CD4-positive, alpha-beta T cell treated with Interleukin-6 for 4 hours (primary cell): ENCODE results near the gene POU2F2.

Experiments
- DNase-seq: peaks from one replicate; pipeline ENCODE4 v3.0.0-alpha.2; 2020; ENCODE audit warnings: mixed read lengths

The POU2F2 gene

DNA sequence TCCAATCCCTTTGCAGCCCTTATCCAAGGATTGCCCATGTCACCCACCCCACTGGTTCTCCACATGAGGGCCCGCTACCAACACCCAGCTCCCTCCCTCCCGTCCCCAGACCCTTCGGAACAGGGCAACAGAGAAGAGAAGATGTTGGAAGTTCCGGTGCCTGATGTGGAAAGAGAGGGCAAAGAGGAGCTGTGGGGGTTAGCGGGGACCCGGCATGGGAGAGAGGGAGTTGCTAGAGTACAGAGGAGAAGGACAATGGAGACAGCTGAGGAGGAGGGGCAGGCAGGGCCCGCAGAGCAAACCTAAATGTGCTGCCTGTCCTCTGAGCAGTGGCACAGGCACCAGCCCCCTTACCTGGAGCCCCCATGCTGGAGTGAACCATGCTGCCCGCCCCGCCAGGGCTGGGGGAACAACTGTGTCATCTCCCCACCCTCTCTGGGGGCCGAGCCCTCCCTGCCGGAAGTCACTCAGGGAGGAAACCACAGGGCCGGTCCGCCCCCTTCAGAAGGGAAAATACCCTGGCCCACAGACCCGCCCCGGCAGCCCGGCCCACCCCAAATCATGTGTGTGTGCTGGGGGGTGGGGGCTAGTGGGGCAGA, at the start of gene POU2F2:
TSS of gene POU2F2 (minus strand) at position 417 of the 599 bp plus-strand sequence. CDS start at position 382, 35 bp downstream.
- peak; percentile 93 for DNase-seq

DNA sequence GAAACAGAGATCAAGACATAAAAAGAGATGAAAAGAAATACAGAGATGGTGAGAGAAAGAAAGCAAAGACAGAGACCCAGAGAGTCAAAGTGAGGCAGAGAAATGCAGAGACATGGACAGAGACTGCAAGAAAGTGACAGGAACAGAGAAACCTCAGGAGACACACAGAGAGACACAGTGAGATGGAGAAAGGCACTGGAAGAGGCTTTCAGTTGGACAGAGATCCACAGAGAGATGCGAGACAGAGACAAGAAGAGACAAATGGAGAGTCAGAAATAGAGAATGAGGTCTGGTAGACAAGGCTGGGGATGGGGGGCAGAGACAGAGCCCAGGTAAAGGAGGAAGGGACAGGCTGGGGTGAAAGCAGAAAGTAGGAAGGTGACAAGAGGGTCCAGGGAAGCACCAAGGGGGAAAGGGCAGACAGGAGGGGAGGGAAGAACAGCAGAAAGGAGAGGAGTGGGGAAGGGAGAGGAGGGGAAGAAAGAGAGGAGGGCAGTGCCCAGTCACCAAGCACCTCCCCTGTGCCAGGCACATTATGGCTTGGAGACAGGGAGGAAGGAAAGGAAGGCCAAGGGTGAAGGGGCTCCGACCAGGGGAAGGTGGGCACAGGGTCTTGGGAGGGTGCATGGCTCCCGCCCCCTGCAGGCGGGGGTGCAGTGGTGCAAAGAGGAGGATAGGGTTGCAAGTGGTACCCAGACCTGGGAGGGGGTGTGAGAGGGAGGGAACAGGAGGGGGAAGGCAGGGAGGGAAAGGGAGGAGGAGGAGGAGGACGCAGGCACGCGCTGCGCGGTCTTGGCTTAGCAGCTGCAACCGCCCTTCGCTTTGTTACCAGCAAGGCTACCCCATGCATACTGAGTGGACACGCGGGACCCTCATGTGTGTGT, 46.8 kb upstream of the POU2F2 start:
- peak; percentile 28 for DNase-seq

DNA sequence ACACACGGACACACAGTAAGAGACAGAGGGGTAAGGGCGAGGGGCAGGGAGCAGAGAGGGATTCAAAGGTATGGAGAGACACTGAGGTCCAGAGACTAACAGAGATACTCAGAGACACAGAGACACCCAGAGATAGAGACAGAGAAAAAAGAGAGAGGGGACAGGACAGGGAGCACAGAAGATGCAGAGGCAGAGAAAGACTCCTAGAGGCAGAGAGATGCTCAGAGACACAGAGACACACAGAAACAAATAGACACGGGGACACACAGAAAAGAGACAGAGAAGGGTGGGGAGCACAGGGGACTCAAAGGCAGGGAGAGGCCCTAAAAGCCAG, 45.4 kb upstream of the POU2F2 start:
- DNase-seq: no peak

DNA sequence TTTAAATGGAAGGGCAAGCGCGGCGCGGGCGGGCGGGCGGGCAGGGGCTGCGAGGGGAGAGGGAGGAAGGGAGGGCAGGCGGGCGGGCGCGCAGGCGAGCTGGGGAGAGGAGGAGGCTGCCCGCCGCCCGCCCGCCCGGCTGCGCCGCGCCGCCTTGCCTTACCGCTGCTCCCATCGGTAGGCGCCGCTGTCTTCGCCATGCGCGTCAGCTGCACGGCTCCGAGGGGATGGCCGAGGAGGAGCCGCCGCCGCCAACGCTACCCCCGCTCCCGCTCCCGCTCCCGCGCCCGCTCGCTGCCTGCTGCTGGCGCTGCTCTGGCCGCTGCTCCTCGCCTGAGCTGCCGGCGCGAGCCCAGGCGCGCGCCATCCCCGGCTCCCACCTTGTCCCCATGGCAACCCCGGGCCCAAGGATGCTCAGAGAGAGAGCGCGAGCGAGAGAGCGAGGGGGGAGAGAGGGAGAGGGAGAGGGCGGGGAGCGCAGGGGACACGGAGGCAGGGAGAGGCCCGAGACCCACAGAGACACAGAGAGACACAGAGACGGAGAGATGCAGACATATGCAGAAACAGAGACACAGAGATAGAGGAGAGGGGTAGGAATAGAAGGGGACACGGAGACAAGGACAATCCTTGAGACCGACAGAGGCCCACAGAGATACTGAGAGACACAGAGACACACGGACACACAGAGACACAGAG, 44.9 kb upstream of the POU2F2 start:
- peak; percentile 82 for DNase-seq

DNA sequence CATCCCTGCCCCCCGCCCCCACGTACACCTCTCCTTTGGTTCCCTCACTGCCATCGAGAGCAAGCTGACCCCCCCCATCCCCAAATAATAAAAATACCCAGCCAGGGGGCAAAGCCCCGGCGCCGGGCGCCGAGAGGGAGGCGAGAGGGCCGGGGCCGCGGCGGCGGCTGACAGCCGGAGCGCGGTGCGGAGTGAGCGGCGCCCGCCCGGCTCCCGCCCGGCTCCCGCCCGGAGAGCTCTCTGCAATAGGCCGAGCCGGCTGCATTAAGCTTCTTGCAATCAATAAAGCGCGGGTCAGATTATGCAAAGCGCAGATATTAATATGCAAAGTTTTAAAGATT, 44.4 kb upstream of the POU2F2 start:
- no peak for DNase-seq

DNA sequence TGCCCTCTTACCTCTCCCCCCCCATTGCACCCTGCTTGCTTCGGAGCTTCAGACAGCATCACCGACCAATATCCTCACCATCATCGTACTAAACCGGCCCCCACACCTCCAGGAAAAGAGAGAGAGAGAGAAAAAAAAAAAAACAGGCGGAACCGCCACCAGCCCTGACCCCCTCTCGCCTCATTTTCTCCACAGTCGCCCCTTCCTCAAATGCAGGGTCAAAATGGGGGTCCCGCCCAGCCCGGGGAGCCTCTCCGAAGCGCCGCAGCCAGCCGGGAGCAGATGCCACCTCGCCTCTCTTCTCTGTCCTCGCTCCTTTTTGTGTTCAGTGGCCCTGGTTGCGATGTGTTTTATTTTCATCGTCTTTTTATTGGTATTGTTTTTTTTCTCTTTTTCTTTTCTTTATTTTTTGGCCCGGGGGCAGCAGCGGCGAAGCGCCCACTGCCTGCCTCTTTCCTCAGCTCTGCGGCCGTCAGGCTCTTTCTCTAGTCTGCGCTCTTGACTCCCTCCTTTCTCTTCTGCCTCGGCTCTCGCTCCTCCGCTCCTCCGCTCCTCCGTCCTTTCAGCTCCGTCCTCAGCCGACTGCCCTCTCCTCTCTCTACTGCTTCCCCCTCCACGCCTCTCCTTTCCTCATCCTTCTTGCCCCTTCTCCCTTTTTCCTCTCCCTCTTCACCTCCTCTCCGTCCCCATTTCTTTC, 43.9 kb upstream of the POU2F2 start:
- DNase-seq: peak; percentile 33

DNA sequence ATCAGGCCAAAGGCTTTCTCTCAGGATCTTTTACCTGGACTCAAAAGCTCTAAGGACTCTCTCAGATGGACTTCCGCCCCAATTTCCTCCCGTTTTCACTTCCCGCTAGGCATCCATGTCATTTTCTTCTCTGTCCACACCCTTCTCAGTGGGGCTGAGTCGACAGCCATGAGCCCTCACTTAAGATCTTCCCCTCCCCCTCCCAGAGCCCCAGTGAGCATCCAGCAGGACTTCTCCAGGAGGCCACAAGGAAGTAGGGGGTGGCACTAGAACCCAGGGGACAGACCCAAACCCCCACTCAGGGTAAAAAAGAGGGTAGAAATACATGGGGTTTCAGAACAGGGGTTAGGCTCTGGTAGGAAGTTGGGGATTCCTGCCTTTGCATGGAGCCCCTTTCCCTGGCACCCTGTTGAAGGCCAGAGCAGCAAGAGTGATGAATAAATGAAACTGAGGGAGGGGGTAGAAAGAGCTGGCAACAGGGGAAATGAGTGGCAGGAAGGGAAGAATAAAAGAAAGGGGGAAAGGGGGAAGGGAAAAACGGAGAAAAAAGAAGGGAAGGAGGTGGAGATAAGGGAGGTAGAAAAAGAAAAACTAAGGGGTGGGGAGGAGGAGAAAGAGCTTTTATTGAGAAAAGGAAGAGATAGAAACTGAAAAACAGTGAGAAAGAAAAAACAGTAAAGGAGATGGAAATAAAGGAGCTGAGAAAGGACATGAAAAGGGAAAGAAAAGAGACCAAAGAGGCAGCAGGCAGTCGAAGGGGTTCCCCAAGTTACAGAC, 42.9 kb upstream of the POU2F2 start:
- DNase-seq: no peak

DNA sequence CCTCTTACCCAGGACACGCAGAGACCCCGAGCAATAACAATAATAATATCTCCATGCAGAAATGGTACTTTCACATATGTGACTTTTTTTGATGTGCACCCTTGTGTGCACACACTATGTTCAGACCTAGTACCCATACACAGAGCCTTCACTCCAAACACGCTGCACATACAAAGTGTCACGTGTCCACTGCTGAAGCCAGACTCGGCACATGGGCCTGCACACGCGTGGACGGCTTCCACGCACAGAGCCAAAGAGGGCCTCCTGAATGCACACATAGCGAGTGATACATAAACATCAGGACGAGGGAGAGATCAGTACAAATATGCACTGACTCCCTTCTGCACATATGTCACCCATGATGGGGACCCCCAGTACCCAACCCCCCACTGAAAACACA, 41.9 kb upstream of the POU2F2 start:
- no peak for DNase-seq

DNA sequence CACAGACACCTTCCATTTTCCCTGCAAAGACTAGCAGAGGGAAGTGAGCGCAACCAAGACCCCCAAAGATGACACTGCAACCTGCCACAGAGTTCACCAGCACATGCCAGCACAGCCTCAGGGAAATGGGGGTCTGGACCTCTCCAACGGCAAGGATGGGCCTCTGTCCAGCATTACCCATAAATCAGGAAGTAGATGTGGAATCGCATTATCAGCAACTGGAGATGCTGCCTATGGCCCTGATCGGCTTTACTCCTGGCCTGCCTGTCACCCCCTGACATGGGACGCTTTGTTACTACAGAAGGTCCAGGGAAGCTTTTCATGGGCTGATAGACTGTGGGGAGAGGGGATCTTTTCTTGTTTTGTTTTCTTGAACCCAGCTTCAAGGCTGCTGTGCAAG, 41.4 kb upstream of the POU2F2 start:
- no peak for DNase-seq

DNA sequence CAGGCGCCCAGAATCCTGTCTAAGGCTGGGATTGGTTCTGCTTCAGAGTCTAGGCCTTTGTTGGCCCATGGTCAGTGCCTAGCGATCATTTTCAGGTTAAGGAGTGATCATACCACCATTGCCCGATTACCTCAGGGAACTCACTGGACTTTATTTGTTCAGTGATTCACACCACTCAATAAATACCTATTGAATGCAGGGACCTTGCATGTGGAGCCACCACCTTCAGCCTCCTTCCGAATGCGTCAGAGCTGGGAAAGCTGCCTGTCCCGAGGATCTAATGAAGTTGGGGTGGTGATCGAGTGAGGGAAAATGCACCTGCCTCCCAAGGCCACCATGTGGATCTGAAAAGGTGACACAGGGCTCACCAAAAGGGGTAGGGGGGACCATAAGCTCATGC, 40.0 kb upstream of the POU2F2 start:
- DNase-seq: no peak

DNA sequence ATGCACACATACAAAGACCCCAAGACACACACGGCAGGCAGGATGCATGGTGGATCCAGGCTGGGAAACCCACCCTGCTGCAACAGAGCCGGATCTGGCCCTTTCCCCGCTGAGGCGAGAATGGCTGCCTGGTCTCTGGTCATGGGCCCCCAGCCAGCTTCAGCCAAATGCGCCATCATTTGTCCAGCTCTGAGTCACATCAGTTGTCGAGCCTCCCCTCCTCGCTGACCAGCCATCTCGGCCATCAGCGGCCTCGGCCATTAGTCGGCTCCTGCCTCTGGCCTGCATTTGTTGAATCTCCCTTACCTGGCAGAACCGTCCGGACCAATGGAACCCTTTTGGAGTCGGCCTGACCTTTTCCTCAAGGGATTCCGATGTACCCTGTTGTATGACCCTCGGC, 38.5 kb upstream of the POU2F2 start:
- DNase-seq: no peak

DNA sequence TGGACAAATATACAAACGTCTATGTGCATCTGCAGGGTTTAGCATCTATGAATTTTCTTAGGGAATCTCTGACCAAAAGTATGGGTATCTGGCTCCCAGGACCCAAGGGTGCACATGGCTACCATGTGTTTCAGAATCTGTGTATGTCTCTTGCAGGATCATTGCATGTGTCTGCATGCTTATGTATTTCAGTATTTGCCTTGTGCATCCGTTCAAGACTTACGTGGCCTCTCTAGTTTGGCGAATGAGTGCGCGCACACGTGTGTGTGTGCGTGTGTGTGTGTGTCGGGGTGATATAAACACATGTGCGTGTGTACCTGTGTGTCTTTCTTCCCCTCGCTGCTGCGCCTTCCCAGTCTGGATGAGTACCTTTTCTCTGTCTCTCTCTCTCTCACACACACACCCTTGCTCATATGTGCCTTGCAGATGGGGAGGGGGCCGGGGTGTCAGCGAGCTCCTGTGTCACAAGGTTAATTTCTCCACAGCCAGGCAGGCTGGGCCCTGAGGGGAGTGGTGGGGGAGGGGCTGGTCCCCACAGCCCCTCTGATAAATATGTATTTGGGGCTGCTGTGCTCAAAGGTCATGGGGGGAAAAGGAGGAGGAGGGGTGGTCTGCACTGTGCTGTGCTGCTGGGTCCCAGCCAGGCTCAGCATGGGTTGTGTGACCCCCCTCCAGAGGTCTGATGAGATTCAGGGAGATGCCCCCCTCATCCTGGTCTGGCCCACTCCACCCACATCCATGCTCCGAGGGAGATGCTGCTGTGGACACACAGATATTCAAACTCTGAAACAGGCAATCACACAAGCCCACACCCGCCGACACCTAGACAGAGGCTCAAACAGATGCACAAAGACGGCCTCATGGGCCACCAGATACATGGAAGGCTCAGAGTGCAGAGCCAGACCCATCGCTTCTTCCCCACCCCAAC, 37.5 kb upstream of the POU2F2 start:
- DNase-seq: no peak

DNA sequence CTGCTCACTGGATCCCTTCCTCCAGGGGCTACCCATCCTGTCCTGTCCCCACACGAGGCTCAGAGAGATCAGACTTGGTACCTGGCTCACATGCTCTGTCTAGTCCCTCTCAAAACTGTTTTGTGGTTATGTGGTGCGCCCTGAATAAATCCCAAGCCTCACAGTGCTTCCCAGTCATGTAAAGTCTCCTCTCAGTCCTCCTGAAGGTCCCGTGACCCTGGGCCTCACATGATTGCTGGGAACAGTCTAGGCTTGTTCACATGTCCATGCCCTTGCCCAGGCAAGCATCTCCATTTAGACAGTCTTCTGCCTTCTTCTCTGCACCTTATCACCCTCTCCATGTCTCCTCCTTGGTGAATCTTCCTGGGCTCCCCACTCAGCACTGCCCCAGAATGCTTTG, 36.0 kb upstream of the POU2F2 start:
- DNase-seq: no peak

DNA sequence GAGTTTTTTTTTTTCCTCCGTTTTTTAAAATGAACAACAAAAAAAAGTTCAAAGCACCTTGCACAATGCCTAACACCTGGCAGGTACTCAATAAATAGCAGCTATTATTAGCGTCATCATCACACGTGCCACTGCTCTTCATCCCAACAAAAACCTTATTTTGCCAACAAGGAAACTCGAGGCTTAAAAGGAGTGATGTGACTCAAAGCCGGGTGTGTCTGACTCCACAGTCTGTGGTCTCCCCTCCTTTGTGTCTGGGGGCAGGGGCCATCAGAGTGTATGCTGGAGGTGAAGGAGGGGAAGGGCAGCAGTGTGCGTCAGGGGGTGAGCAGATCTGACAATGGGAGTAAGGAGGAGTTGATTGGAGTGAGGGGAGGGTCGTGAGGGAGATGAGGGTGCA, 34.1 kb upstream of the POU2F2 start:
- DNase-seq: no peak

DNA sequence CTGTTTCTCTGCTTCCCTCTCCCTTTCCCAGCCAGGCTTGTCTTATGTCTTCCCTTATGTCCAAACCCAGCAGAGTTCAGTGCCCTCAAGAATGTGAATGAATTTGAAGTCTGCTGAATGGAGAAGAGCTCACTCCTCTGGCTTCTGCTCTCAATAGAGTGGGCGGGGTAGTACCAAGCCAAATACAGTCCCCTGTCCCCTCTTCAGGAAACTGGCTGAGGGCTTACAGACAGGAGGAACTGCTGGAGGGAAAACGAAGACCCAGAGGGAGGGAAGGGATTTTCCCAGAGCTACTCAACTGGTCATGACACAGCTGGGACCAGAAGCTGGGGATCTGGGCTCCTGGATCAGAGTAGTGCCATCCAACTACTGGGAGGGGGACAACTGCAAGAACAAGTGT, 32.9 kb upstream of the POU2F2 start:
- DNase-seq: no peak

DNA sequence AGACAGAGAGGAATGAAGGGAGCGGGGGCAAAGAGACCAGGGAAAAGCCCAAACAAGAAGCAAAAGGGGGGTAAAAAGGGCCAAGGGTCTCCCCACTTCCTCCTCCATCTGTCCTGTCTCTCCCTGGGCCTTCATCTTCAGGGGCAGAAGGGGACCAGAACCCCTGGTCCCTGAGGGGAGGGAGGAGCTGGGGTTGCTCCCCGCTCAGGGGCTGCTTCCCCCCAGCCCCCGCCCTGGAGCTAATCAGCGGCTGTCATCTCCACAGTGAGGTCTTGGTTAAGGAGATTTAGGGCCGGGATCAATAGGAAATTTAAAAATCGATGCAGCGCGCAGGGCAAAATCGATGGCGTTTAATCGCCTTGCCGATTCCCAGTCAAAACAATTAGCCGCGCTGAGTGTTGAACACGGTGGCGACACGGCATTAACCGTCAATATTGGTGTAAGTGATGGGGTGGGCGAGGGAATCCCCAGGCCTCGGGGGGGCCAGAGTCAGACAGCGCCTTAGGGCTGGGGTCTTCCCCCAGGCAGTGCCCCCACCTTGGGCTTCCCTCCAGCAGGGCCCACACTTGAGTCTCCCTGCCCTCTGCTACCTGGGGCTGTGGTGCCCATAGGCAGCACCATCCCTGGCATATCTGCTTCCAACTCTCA, 29.5 kb upstream of the POU2F2 start:
- DNase-seq: no peak

DNA sequence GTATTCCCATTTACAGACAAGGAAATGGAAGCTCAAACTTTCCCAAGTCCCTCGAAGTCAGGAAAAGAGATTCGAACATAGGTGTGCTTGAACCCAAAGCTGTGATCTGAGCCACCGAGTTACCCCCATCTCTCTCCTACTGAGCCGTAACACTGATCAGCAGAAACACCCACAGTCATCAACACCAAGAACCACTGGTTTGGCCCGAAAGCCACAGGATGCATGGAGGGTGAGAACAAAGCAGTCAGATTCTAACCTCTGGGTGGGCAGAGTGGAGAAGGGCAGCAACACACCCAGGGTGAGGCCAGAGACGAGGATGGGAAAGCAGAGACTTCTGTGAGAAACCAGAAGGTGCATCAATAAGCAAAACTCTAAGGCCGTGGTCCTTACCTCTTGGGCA, 27.7 kb upstream of the POU2F2 start:
- no peak for DNase-seq

DNA sequence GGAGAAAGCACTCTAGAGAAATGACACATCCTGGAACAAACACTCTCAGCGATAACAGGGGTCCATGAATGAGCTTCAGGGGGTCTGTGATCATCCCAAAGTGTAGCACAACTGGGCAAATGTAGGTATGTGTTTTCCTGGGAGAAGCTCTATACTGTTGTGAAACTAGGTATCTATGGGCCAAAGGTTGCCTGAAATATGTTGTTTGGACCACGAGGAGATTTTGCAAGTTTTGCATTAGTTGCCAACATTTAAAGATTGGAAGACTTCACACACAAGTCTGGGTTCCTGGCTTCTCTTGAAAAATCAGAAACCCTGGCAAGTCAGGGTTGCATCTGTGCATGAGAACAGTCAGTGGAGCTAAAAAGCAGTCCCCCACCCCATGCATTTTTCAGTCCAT, 26.7 kb upstream of the POU2F2 start:
- no peak for DNase-seq

DNA sequence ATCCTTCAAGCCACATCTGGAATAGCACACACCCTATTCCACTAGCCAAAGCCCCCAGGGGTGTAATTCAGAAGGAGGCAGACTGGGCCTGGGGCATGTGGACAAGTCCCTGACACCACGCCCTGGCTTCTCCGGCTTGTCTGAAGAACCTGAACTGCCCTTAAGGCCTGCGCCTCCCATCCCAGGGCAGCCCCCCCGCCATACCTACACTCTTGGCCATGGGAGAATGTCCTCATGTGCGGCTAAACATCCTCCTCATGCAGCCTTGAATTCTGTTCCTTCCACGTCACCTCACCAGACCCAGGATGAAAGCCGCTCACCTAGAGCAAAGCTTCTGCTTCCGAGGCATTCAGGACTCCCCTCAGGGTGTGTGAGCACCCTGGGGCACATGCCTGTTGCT, 24.3 kb upstream of the POU2F2 start:
- no peak for DNase-seq

DNA sequence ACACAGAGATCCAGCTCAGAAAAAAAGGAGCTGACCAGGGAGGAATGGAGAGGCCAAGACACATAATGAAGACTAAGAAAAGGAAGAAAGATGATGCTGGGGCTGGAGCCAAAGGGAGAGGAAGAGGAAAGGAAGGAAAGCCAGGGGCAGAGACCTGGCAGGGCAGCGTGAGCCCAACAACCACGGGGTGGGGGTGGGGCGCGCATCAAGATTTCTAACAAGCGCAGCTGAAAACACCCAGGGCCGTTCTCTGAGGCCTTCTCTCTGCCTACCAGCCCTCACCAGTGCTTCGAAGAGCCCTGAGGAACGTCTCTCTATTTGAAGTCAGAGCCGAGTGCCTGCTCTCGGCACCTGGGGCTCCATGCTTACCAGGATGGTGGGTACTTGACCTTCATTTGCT, 23.6 kb upstream of the POU2F2 start:
- no peak for DNase-seq
